HepG2 (cell line): ENCODE measurements around the gene MTOR. TPM values are rescaled to one million over a fixed set of nuclear protein-coding genes. Genes with fewer than 3 reads are reported as not detected.

Experiments used
- CENPBD1 ChIP-seq: sonication (generic); formaldehyde crosslinking; IDR thresholded peaks from 2 replicates; pipeline ENCODE4 v1.8.0; 2022; ENCODE audit warnings: missing genetic modification reagents, low read depth, mild to moderate bottlenecking, borderline replicate concordance
- HDAC2 ChIP-seq: sonication (generic); formaldehyde crosslinking; IDR thresholded peaks from 2 replicates; pipeline ENCODE4 v1.4.0; 2020; ENCODE audit warnings: missing genetic modification reagents
- HOXA7 ChIP-seq: sonication (generic); formaldehyde crosslinking; IDR thresholded peaks from 2 replicates; pipeline ENCODE4 v1.8.1; 2022; ENCODE audit warnings: mild to moderate bottlenecking, missing genetic modification reagents, moderate library complexity
- MBD4 ChIP-seq: IDR thresholded peaks from 2 replicates; pipeline ENCODE4 v1.6.1; 2012; ENCODE audit warnings: low read length, inconsistent platforms, borderline replicate concordance
- NR2F1 ChIP-seq, 2 experiments: fragments of 450-650 bp in 1 of 2; formaldehyde crosslinking in 1 of 2; IDR thresholded peaks; 2 replicates each; pipeline versions ENCODE4 v1.5.0 to v1.6.1; 2016 to 2020; ENCODE audit warnings: mild to moderate bottlenecking in 1 of 2, missing compliant biosample characterization in 1 of 2, missing genetic modification reagents in 1 of 2, moderate library complexity in 1 of 2
- PAWR ChIP-seq: sonication (generic); formaldehyde crosslinking; IDR thresholded peaks from 2 replicates; pipeline ENCODE4 v1.4.0; 2020; ENCODE audit warnings: missing genetic modification reagents, mild to moderate bottlenecking, borderline replicate concordance
- SALL2 ChIP-seq: sonication (generic); formaldehyde crosslinking; IDR thresholded peaks from 2 replicates; pipeline ENCODE4 v1.8.1; 2023; ENCODE audit warnings: mild to moderate bottlenecking, missing genetic modification reagents, inconsistent platforms
- TCF7L2 ChIP-seq: IDR thresholded peaks from 2 replicates; pipeline ENCODE4 v1.6.1; 2011; ENCODE audit warnings: mild to moderate bottlenecking, low read depth, low read length, moderate library complexity
- ZNF260 ChIP-seq: sonication (generic); formaldehyde crosslinking; IDR thresholded peaks from 2 replicates; pipeline ENCODE4 v1.4.0; 2020; ENCODE audit warnings: missing genetic modification reagents, low read depth, mild to moderate bottlenecking, borderline replicate concordance
- ZNF331 ChIP-seq: sonication (generic); formaldehyde crosslinking; IDR thresholded peaks from 2 replicates; pipeline ENCODE4 v1.4.0; 2020; ENCODE audit warnings: missing genetic modification reagents
- ZNF33B ChIP-seq: sonication (generic); formaldehyde crosslinking; IDR thresholded peaks from 2 replicates; pipeline ENCODE4 v1.5.1; 2020; ENCODE audit warnings: mild to moderate bottlenecking, missing genetic modification reagents
- ZNF530 ChIP-seq: sonication (generic); formaldehyde crosslinking; IDR thresholded peaks from 2 replicates; pipeline ENCODE4 v1.5.0; 2020; ENCODE audit warnings: low read depth, mild to moderate bottlenecking, missing genetic modification reagents
- ZNF766 ChIP-seq: sonication (generic); formaldehyde crosslinking; IDR thresholded peaks from 2 replicates; pipeline ENCODE4 v1.5.0; 2020; ENCODE audit warnings: missing genetic modification reagents, borderline replicate concordance
- ZXDC ChIP-seq: sonication (generic); formaldehyde crosslinking; IDR thresholded peaks from 2 replicates; pipeline ENCODE4 v1.5.0; 2020; ENCODE audit warnings: mild to moderate bottlenecking, missing genetic modification reagents
- polyA plus RNA-seq, 8 experiments: library from polyadenylated mRNA; depleted of rRNA in 3 of 8; stranded (reverse) in 7 of 8; unstranded in 1 of 8; fragments of >200 nt; fragmentation: Illumina TruSeq in 4 of 8; extraction: Trizol in 4 of 8; gene quantifications; 2 replicates each; pipeline versions ENCODE4 v1.2.1 to v1.2.3, GENCODE V29; 2011 to 2016; ENCODE audit warnings: low read depth in 4 of 8, missing spikeins in 1 of 8, mixed read lengths in 1 of 8; ENCODE audit not compliant: insufficient read depth in 1 of 8
- total RNA-seq, 5 experiments: library from RNA; depleted of rRNA; stranded (reverse); fragments of >200 nt; fragmentation: Illumina TruSeq; extraction: Trizol; gene quantifications; 2 replicates each; pipeline ENCODE4 v1.2.3, GENCODE V29; 2016; ENCODE audit warnings: low read depth in 1 of 5
- TF ChIP-seq, protein P1 (sequence below): sonication (generic); formaldehyde crosslinking; IDR thresholded peaks from 2 replicates; pipeline ENCODE4 v1.4.0; 2020; ENCODE audit warnings: missing genetic modification reagents, borderline replicate concordance
- TF ChIP-seq, protein P2 (sequence below): sonication (generic); formaldehyde crosslinking; IDR thresholded peaks from 2 replicates; pipeline ENCODE4 v1.5.0; 2020; ENCODE audit warnings: missing genetic modification reagents
- TF ChIP-seq, protein P3 (sequence below): sonication (generic); formaldehyde crosslinking; IDR thresholded peaks from 2 replicates; pipeline ENCODE4 v1.8.0; 2022; ENCODE audit warnings: missing genetic modification reagents, mild to moderate bottlenecking, borderline replicate concordance

Gene MTOR
- total and polyA plus RNA-seq, 2 of the 13 experiments (the other 11 are each of a cell fraction or from before 2014, with no cell fraction given): 24.6 to 34.6 TPM

GRCh38 chr1:11059968-11060830, 202.2 kb downstream of the MTOR start, which contains the start of gene SRM (continued):
- TF ChIP-seq ZXDC (CRISPR knock-in tag): no peak
- no peak for TF ChIP-seq ZNF33B
- TF ChIP-seq SALL2 (CRISPR knock-in tag): no peak
- TF ChIP-seq ZNF766 (CRISPR knock-in tag): peak; percentile 75; the same call in 1 of the 2 replicates
- TF ChIP-seq NR2F1 (CRISPR knock-in tag; IDR thresholded peaks at IDR 0.05): no peak
- 0 out of 2 replicates have a peak, but pooled peaks have one; percentile 29 for TF ChIP-seq ZNF331
- no peak for TF ChIP-seq TCF7L2
- no peak for TF ChIP-seq HOXA7 (CRISPR knock-in tag)
- TF ChIP-seq, protein P1, sequence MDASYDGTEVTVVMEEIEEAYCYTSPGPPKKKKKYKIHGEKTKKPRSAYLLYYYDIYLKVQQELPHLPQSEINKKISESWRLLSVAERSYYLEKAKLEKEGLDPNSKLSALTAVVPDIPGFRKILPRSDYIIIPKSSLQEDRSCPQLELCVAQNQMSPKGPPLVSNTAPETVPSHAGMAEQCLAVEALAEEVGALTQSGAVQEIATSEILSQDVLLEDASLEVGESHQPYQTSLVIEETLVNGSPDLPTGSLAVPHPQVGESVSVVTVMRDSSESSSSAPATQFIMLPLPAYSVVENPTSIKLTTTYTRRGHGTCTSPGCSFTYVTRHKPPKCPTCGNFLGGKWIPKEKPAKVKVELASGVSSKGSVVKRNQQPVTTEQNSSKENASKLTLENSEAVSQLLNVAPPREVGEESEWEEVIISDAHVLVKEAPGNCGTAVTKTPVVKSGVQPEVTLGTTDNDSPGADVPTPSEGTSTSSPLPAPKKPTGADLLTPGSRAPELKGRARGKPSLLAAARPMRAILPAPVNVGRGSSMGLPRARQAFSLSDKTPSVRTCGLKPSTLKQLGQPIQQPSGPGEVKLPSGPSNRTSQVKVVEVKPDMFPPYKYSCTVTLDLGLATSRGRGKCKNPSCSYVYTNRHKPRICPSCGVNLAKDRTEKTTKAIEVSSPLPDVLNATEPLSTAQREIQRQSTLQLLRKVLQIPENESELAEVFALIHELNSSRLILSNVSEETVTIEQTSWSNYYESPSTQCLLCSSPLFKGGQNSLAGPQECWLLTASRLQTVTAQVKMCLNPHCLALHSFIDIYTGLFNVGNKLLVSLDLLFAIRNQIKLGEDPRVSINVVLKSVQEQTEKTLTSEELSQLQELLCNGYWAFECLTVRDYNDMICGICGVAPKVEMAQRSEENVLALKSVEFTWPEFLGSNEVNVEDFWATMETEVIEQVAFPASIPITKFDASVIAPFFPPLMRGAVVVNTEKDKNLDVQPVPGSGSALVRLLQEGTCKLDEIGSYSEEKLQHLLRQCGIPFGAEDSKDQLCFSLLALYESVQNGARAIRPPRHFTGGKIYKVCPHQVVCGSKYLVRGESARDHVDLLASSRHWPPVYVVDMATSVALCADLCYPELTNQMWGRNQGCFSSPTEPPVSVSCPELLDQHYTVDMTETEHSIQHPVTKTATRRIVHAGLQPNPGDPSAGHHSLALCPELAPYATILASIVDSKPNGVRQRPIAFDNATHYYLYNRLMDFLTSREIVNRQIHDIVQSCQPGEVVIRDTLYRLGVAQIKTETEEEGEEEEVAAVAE: no peak
- TF ChIP-seq, protein P2, sequence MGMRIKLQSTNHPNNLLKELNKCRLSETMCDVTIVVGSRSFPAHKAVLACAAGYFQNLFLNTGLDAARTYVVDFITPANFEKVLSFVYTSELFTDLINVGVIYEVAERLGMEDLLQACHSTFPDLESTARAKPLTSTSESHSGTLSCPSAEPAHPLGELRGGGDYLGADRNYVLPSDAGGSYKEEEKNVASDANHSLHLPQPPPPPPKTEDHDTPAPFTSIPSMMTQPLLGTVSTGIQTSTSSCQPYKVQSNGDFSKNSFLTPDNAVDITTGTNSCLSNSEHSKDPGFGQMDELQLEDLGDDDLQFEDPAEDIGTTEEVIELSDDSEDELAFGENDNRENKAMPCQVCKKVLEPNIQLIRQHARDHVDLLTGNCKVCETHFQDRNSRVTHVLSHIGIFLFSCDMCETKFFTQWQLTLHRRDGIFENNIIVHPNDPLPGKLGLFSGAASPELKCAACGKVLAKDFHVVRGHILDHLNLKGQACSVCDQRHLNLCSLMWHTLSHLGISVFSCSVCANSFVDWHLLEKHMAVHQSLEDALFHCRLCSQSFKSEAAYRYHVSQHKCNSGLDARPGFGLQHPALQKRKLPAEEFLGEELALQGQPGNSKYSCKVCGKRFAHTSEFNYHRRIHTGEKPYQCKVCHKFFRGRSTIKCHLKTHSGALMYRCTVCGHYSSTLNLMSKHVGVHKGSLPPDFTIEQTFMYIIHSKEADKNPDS (CRISPR knock-in tag): no peak
- TF ChIP-seq HDAC2: no peak
- TF ChIP-seq MBD4: no peak
- TF ChIP-seq CENPBD1 (CRISPR knock-in tag): no peak
- TF ChIP-seq, protein P3, sequence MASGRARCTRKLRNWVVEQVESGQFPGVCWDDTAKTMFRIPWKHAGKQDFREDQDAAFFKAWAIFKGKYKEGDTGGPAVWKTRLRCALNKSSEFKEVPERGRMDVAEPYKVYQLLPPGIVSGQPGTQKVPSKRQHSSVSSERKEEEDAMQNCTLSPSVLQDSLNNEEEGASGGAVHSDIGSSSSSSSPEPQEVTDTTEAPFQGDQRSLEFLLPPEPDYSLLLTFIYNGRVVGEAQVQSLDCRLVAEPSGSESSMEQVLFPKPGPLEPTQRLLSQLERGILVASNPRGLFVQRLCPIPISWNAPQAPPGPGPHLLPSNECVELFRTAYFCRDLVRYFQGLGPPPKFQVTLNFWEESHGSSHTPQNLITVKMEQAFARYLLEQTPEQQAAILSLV: no peak
- TF ChIP-seq ZNF260 (CRISPR knock-in tag): no peak
- no peak for TF ChIP-seq ZNF530 (CRISPR knock-in tag)
- TF ChIP-seq PAWR (CRISPR knock-in tag): no peak
